K562 (cell line): ENCODE results near the gene TRAPPC12. TPM values are rescaled to one million over a fixed set of nuclear protein-coding genes. Genes with fewer than 3 reads are reported as not detected.

Experiments
- ATAC-seq: fragments of 200-7000 bp; cut with Tn5 transposase; 3 replicates; pipeline ENCODE4 v1.9.1; 2020; ENCODE audit warnings: moderate library complexity
- BruUV-seq: library from RNA; stranded (reverse); fragments of 400-500 nt; replicated peaks from 2 replicates; lab custom pipeline; 2021; lab: Mats Ljungman, UMichigan
- CTCF ChIA-PET: fragments of 300-600 bp; formaldehyde crosslinking; extraction: SDS; loops from one replicate; lab custom pipeline; 2021; ENCODE audit warnings: low intra/inter-chr PET ratio; lab: Yijun Ruan, JAX
- POLR2A ChIA-PET: fragments of 300-600, 350-650 bp; sonication (Branson Sonifier 250); formaldehyde crosslinking; extraction: SDS; loops from one replicate; lab custom pipeline; 2021; ENCODE audit warnings: antibody characterized with exemption, inconsistent platforms; lab: Yijun Ruan, JAX
- DNase-seq, 4 experiments: peaks; one replicate each; pipeline versions ENCODE4 v3.0.0 to v3.0.0-alpha.2; 2011 to 2018; ENCODE audit warnings: low spot score in 3 of 4, mixed read lengths in 3 of 4; ENCODE audit errors: extremely low read depth in 1 of 4
- FAIRE-seq: peaks from 2 replicates; lab custom pipeline; 2011; peaks lifted over from hg19 to GRCh38; lab: Jason Lieb, UNC
- H2AFZ ChIP-seq: 2 replicates; pipeline ENCODE4 v1.6.0; 2011; ENCODE audit warnings: low read depth, low read length, control low read depth, inconsistent platforms
- H3K27ac ChIP-seq: fragments of 200-600 bp; 3 replicates; pipeline ENCODE4 v1.8.0; 2011; ENCODE audit warnings: low read depth, mild to moderate bottlenecking, control low read depth, inconsistent platforms, low read length, moderate library complexity, mixed read lengths; ENCODE audit errors: extremely low read depth
- H3K27me3 ChIP-seq, 2 experiments: fragments of 300-600 bp in 1 of 2; 2 replicates in 1 of 2; 3 replicates in 1 of 2; pipeline versions ENCODE4 v1.6.0 to v1.8.0; 2011; ENCODE audit warnings: inconsistent platforms in 2 of 2, low read length in 2 of 2, mild to moderate bottlenecking in 1 of 2, mixed read lengths in 1 of 2, moderate library complexity in 1 of 2; ENCODE audit not compliant: control insufficient read depth in 2 of 2, insufficient read depth in 2 of 2
- H3K36me3 ChIP-seq: fragments of 300-600 bp; 3 replicates; pipeline ENCODE4 v1.8.0; 2011; ENCODE audit warnings: mild to moderate bottlenecking, low read length, inconsistent platforms; ENCODE audit not compliant: control insufficient read depth, insufficient read depth
- H3K4me1 ChIP-seq, 2 experiments: fragments of 200-600 bp in 1 of 2; replicated peaks in 1 of 2; 2 replicates in 1 of 2; 3 replicates in 1 of 2; pipeline versions ENCODE4 v1.5.1 to v1.8.0; 2011; ENCODE audit warnings: inconsistent platforms in 2 of 2, low read length in 2 of 2, mild to moderate bottlenecking in 1 of 2, mixed read lengths in 1 of 2, moderate library complexity in 1 of 2; ENCODE audit not compliant: control insufficient read depth in 2 of 2, insufficient read depth in 2 of 2
- H3K4me2 ChIP-seq: 2 replicates; pipeline ENCODE4 v1.6.1; 2011; ENCODE audit warnings: low read length, control low read depth, inconsistent platforms, mixed read lengths; ENCODE audit not compliant: insufficient read depth
- H3K4me3 ChIP-seq: fragments of 200-600 bp; sonication (generic), shearing (Covaris generic); 2 replicates; pipeline ENCODE4 v1.5.1; 2016; ENCODE audit warnings: control low read depth, inconsistent platforms
- H3K79me2 ChIP-seq: fragments of 200-600 bp; 3 replicates; pipeline ENCODE4 v1.8.0; 2011; ENCODE audit warnings: low read length, inconsistent platforms; ENCODE audit not compliant: control insufficient read depth, insufficient read depth
- H3K9ac ChIP-seq, 2 experiments: 2 replicates each; pipeline versions ENCODE4 v1.6.0 to v1.6.1; 2011; ENCODE audit warnings: low read depth in 2 of 2, low read length in 2 of 2, control low read depth in 1 of 2, inconsistent platforms in 1 of 2, mild to moderate bottlenecking in 1 of 2, mixed read lengths in 1 of 2; ENCODE audit not compliant: insufficient read depth in 1 of 2
- H3K9me1 ChIP-seq: one replicate; pipeline ENCODE4 v1.6.0; 2011; ENCODE audit warnings: inconsistent platforms, mild to moderate bottlenecking, low read length, moderate library complexity; ENCODE audit not compliant: control insufficient read depth, insufficient read depth
- H3K9me3 ChIP-seq: replicated peaks from 2 replicates; pipeline ENCODE4 v1.5.1; 2011; ENCODE audit warnings: low read depth, low read length, inconsistent platforms; ENCODE audit not compliant: control insufficient read depth, insufficient read depth
- H4K20me1 ChIP-seq: replicated peaks from 2 replicates; pipeline ENCODE4 v1.6.1; 2011; ENCODE audit warnings: low read length, inconsistent platforms, mixed read lengths; ENCODE audit not compliant: control insufficient read depth, insufficient read depth
- FOXJ2 ChIP-seq: fragments of 200-800 bp; sonication (Bioruptor generic); IDR thresholded peaks from 2 replicates; pipeline ENCODE4 v1.6.1; 2016; ENCODE audit warnings: missing genetic modification characterization, missing compliant biosample characterization
- HNRNPH1 ChIP-seq: fragments of 200-400 bp; formaldehyde crosslinking; optimal IDR thresholded peaks from 2 replicates; pipeline ENCODE3; 2017; ENCODE audit warnings: low read depth, mild to moderate bottlenecking, low read length, moderate library complexity
- MYNN ChIP-seq, 2 experiments: sonication (generic); formaldehyde crosslinking in 1 of 2; IDR thresholded peaks; 2 replicates each; pipeline versions ENCODE4 v1.5.0 to v1.6.1; 2016 to 2020; ENCODE audit warnings: antibody characterized with exemption in 1 of 2, missing genetic modification reagents in 1 of 2
- NBN ChIP-seq: fragments of 450-650 bp; IDR thresholded peaks from 2 replicates; pipeline ENCODE4 v1.6.1; 2016; ENCODE audit warnings: low read depth, mild to moderate bottlenecking
- NONO ChIP-seq, 2 experiments: fragments of 200-400 bp in 1 of 2; fragments of 450-650 bp in 1 of 2; formaldehyde crosslinking in 1 of 2; IDR thresholded peaks; 2 replicates each; pipeline ENCODE4 v1.6.1; 2017; ENCODE audit warnings: low read depth in 2 of 2, mild to moderate bottlenecking in 2 of 2, moderate library complexity in 2 of 2, low read length in 1 of 2
- SIRT6 ChIP-seq: IDR thresholded peaks from one replicate; pipeline ENCODE4 v1.6.1; 2012; ENCODE audit warnings: low read depth, mild to moderate bottlenecking, control low read depth, inconsistent platforms, low read length, moderate library complexity
- ZNF121 ChIP-seq: sonication (generic); formaldehyde crosslinking; conservative IDR thresholded peaks from 2 replicates; pipeline ENCODE4 v1.8.0; 2022; ENCODE audit warnings: missing genetic modification reagents
- ZNF23 ChIP-seq: fragments of 250-450 bp; sonication (Bioruptor Pico); IDR thresholded peaks from 2 replicates; pipeline ENCODE4 v1.4.0; 2020; ENCODE audit warnings: mild to moderate bottlenecking
- ZNF316 ChIP-seq: fragments of 450-650 bp; IDR thresholded peaks from 2 replicates; pipeline ENCODE4 v1.6.1; 2016
- ZNF347 ChIP-seq: fragments of 450-650 bp; formaldehyde crosslinking; IDR thresholded peaks from 2 replicates; pipeline ENCODE4 v1.4.0; 2020; ENCODE audit warnings: low read depth, mild to moderate bottlenecking, moderate library complexity
- ZNF354B ChIP-seq: fragments of 250-450 bp; sonication (Bioruptor Pico); IDR thresholded peaks from 2 replicates; pipeline ENCODE4 v1.4.0; 2020
- WGBS: fragments of 100-300 bp; shearing (Covaris generic); methylation state at CpG from one replicate; pipeline ENCODE4 v1.1.6; 2016; ENCODE audit warnings: low coverage, mixed read lengths; ENCODE audit not compliant: insufficient coverage; ENCODE audit errors: missing lambda C conversion rate; 5-methylcytosine and 5-hydroxymethylcytosine counted together
- in situ Hi-C: fragments of 300-500 bp; cut with MboI; formaldehyde crosslinking; loops from 4 replicates; pipeline ENCODE4 v1.15.0; 2018; ENCODE audit warnings: inconsistent platforms, mixed read lengths
- intact Hi-C: fragments of 100-400 bp; cut with micrococcal nuclease; formaldehyde crosslinking; loops from 2 replicates; pipeline ENCODE4 v1.14.2; 2022
- polyA plus RNA-seq, 8 experiments: library from polyadenylated mRNA; depleted of rRNA in 4 of 8; stranded (reverse) in 5 of 8; unstranded in 3 of 8; fragments of >200 nt; fragmentation: Nextera tagmentation in 2 of 8; fragmentation: Illumina TruSeq in 1 of 8; extraction: Ambion mirVana in 2 of 8; extraction: Trizol in 1 of 8; gene quantifications; 2 replicates each; pipeline versions ENCODE4 v1.2.1 to v1.2.3, GENCODE V29; 2011 to 2014; ENCODE audit warnings: inconsistent platforms in 1 of 8, missing spikeins in 1 of 8
- total RNA-seq, 7 experiments: library from RNA; depleted of rRNA in 6 of 7; stranded (reverse); fragments of >200 nt in 6 of 7; fragmentation: Illumina TruSeq in 2 of 7; extraction: Trizol in 2 of 7; gene quantifications; 2 replicates each; pipeline versions ENCODE4 v1.2.1 to v1.2.3, GENCODE V29; 2011 to 2021; ENCODE audit warnings: low replicate concordance in 1 of 7
- TF ChIP-seq, protein P1 (sequence below): fragments of 450-650 bp; formaldehyde crosslinking; conservative IDR thresholded peaks from 2 replicates; pipeline ENCODE4 v1.4.0; 2022; ENCODE audit warnings: mild to moderate bottlenecking, missing genetic modification characterization
- TF ChIP-seq, protein P2 (sequence below), 2 experiments: fragments of 450-650 bp; conservative IDR thresholded peaks; 2 replicates each; pipeline ENCODE4 v1.6.1; 2017; ENCODE audit warnings: mild to moderate bottlenecking in 2 of 2, moderate library complexity in 2 of 2
- TF ChIP-seq, protein P3 (sequence below): fragments of 450-650 bp; IDR thresholded peaks from 2 replicates; pipeline ENCODE4 v1.6.1; 2016; ENCODE audit warnings: antibody characterized with exemption

TRAPPC12 gene
- total and polyA plus RNA-seq, 9 of the 15 experiments (the other 6 are each of a cell fraction or from before 2014, with no cell fraction given) = 8.0 to 75.2 (median 39.1) TPM

DNA sequence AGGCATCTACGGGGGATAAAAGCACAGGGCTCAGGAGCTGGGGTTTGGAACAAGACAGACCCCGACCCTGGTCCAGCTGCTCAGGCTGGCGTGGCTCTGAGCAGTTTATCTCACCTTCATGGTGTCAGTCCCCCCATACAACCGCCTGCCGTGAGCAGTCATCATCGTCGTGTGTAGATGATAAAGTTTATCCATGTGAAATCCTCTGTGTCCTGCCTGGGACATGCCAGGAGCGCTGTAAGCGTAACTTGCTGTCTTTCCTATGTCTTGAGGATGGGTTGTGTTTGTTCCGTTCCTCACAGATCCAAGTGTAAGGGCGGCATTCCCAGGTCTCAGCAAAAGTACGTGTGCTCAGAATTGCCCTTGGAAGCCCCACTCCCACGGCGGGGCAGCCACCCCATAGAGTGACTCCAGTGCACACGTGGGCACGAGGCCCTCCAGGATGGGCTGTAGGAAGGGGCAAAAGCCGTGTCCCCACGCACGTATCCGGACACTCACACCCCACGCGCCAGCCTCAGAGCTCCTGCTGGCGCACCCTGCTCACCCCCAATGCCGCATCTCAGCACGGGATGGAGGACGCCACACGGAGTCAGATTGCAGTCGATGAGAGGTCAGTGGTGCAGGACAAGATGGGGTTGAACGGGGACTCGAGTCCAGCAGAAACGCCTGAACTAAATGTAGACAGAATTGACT, 88.9 kb downstream of the TRAPPC12 start (continued):
- TF ChIP-seq, protein P1, sequence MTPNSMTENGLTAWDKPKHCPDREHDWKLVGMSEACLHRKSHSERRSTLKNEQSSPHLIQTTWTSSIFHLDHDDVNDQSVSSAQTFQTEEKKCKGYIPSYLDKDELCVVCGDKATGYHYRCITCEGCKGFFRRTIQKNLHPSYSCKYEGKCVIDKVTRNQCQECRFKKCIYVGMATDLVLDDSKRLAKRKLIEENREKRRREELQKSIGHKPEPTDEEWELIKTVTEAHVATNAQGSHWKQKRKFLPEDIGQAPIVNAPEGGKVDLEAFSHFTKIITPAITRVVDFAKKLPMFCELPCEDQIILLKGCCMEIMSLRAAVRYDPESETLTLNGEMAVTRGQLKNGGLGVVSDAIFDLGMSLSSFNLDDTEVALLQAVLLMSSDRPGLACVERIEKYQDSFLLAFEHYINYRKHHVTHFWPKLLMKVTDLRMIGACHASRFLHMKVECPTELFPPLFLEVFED (CRISPR knock-in tag) = no peak
- no peak for TF ChIP-seq ZNF347 (CRISPR knock-in tag)
- TF ChIP-seq, protein P2, sequence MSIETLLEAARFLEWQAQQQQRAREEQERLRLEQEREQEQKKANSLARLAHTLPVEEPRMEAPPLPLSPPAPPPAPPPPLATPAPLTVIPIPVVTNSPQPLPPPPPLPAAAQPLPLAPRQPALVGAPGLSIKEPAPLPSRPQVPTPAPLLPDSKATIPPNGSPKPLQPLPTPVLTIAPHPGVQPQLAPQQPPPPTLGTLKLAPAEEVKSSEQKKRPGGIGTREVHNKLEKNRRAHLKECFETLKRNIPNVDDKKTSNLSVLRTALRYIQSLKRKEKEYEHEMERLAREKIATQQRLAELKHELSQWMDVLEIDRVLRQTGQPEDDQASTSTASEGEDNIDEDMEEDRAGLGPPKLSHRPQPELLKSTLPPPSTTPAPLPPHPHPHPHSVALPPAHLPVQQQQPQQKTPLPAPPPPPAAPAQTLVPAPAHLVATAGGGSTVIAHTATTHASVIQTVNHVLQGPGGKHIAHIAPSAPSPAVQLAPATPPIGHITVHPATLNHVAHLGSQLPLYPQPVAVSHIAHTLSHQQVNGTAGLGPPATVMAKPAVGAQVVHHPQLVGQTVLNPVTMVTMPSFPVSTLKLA (conservative IDR thresholded peaks at IDR 0.05) = no peak
- TF ChIP-seq ZNF316 = no peak
- no peak for TF ChIP-seq FOXJ2 (tag)
- no peak for TF ChIP-seq HNRNPH1

DNA sequence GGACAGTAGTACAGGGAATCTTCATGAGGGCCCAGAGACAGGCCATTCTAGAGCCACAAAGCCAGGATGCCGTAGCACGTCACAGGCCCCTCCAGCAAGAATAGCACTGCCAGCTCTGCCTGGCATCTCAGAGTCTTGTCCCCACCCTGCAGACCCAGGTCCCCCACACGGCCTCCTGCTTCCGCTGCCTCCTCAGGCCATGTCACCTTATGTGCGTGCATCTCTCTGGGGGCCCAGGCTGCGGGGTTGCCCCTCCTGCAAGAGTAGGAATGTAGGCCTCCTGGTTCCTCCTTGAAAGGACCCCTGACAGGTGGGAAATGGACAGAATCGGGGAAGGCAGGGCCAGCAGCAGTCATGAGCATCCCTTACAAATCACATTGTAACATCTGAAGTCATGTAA, 90.0 kb downstream of the TRAPPC12 start:
- no peaks in the 10 kb centered on the region for H3K79me2 ChIP-seq
- peaks cover 5% of the 10 kb centered on the region for H3K9me1 ChIP-seq
- ATAC-seq = no peak
- no peak for DNase-seq
- intact Hi-C loops (no loop called here), in situ Hi-C loops (no loop called here)
- H3K4me3 ChIP-seq = no peak overlapping the region
- 0 out of 2 replicates have a peak, but pooled peaks cover 4% of the 10 kb centered on the region for H4K20me1 ChIP-seq
- H3K36me3 ChIP-seq = peaks cover 77% of the 10 kb centered on the region; the same call in 1 of the 3 replicates
- no peak overlapping the region for H2AFZ ChIP-seq
- WGBS = 93% methylated on average over 7 of the region's 7 CpGs
- TF ChIP-seq NONO (IDR thresholded peaks at IDR 0.05; ENCODE audit: low read depth in 2 of 2, low read length in 1 of 2) (no peak), ZNF354B (CRISPR knock-in tag) (no peak), MYNN (IDR thresholded peaks at IDR 0.05) (no peak), MYNN (CRISPR knock-in tag; IDR thresholded peaks at IDR 0.05) (no peak), ZNF23 (CRISPR knock-in tag) (no peak), SIRT6 (no peak), ZNF121 (CRISPR knock-in tag) (no peak), NBN (no peak)
- TF ChIP-seq, protein P3, sequence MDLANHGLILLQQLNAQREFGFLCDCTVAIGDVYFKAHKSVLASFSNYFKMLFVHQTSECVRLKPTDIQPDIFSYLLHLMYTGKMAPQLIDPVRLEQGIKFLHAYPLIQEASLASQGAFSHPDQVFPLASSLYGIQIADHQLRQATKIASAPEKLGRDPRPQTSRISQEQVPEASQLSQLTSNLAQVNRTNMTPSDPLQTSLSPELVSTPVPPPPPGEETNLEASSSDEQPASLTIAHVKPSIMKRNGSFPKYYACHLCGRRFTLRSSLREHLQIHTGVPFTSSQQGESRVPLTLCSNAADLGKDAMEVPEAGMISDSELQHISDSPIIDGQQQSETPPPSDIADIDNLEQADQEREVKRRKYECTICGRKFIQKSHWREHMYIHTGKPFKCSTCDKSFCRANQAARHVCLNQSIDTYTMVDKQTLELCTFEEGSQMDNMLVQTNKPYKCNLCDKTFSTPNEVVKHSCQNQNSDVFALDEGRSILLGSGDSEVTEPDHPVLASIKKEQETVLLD = no peak
- no peak overlapping the region for H3K9ac ChIP-seq
- H3K9me3 ChIP-seq = no peaks in the 10 kb centered on the region
- H3K4me1 ChIP-seq = 0 out of 5 replicates have a peak, but pooled peaks cover 0 to 3% of the 10 kb centered on the region in 2 experiments
- no peak for FAIRE-seq
- no peak overlapping the region for H3K27ac ChIP-seq
- ChIA-PET CTCF (no interaction called here), POLR2A (interaction anchor here (0.8 kb wide), 1 partner anchor 9 kb away, joined by 3 read pairs; no protein-coding TSS in a partner anchor)
- H3K27me3 ChIP-seq = no peaks in the 10 kb centered on the region
- H3K4me2 ChIP-seq = no peak overlapping the region
- BruUV-seq = no TSS peak
